SU-DHL-6 (cell line): Measurements from ENCODE around the gene NSMCE1.

ENCODE experiments used
- H2AFZ ChIP-seq: fragments of 200-600 bp; sonication (generic); 2 replicates; pipeline ENCODE4 v1.6.1; 2014; ENCODE audit warnings: low read depth, mild to moderate bottlenecking, moderate library complexity, mixed read lengths, antibody characterized with exemption, low read length; ENCODE audit not compliant: severe bottlenecking
- H3F3A ChIP-seq: fragments of 200-600 bp; shearing (Covaris generic); 2 replicates; pipeline ENCODE4 v1.6.0; 2016; ENCODE audit warnings: antibody characterized with exemption, mild to moderate bottlenecking; ENCODE audit not compliant: insufficient read depth
- H3K27ac ChIP-seq: fragments of 200-600 bp; sonication (generic); 2 replicates; pipeline ENCODE4 v1.5.1; 2016; ENCODE audit warnings: low read depth, mild to moderate bottlenecking, low read length, moderate library complexity, mixed read lengths
- H3K27me3 ChIP-seq: fragments of 200-600 bp; sonication (generic), shearing (Covaris generic); 2 replicates; pipeline ENCODE4 v1.6.0; 2014; ENCODE audit warnings: mild to moderate bottlenecking, low read length
- H3K36me3 ChIP-seq: fragments of 200-600 bp; sonication (generic); 2 replicates; pipeline ENCODE4 v1.6.1; 2014; ENCODE audit warnings: mild to moderate bottlenecking, low read length, mixed read lengths
- H3K4me2 ChIP-seq: fragments of 300-600, 200-600 bp; shearing (Covaris generic), sonication (generic); 2 replicates; pipeline ENCODE4 v1.6.0; 2014; ENCODE audit warnings: low read length, low read depth, mild to moderate bottlenecking; ENCODE audit not compliant: poor library complexity, severe bottlenecking
- H3K4me3 ChIP-seq: fragments of 200-600 bp; sonication (generic); 2 replicates; pipeline ENCODE4 v1.5.1; 2014; ENCODE audit warnings: antibody characterized with exemption, low read length, mild to moderate bottlenecking, mixed read lengths; ENCODE audit not compliant: insufficient read depth, poor library complexity, severe bottlenecking
- H3K79me2 ChIP-seq: fragments of 200-600 bp; sonication (generic); 2 replicates; pipeline ENCODE4 v1.6.1; 2014; ENCODE audit warnings: mild to moderate bottlenecking, low read length, moderate library complexity; ENCODE audit not compliant: insufficient read depth
- H3K9ac ChIP-seq: fragments of 200-600 bp; sonication (generic); 2 replicates; pipeline ENCODE4 v1.7.0; 2014; ENCODE audit warnings: mild to moderate bottlenecking, low read length
- H3K9me2 ChIP-seq: fragments of 200-600 bp; sonication (generic); replicated peaks from 2 replicates; pipeline ENCODE4 v1.6.1; 2014; ENCODE audit warnings: low read length; ENCODE audit not compliant: insufficient read depth
- H3K9me3 ChIP-seq: fragments of 200-600 bp; sonication (generic); 2 replicates; pipeline ENCODE4 v1.6.1; 2014; ENCODE audit warnings: low read length, mixed read lengths; ENCODE audit not compliant: insufficient read depth
- H4K20me1 ChIP-seq: fragments of 200-600 bp; sonication (generic); 2 replicates; pipeline ENCODE4 v1.6.1; 2014; ENCODE audit warnings: low read depth, mild to moderate bottlenecking, antibody characterized with exemption, low read length, moderate library complexity, mixed read lengths
- EZH2phosphoT487 ChIP-seq: fragments of 200-600 bp; sonication (generic), shearing (Covaris generic); conservative IDR thresholded peaks from 2 replicates; pipeline ENCODE4 v1.6.1; 2018; ENCODE audit warnings: mild to moderate bottlenecking, antibody characterized with exemption, low read length, moderate library complexity, mixed read lengths
- TF ChIP-seq, protein P1 (sequence below): fragments of 200-600 bp; sonication (generic); IDR thresholded peaks from one replicate; pipeline ENCODE4 v1.5.1; 2017; ENCODE audit warnings: antibody characterized with exemption, mild to moderate bottlenecking, low read length, moderate library complexity; ENCODE audit not compliant: insufficient read depth, poor library complexity, severe bottlenecking

Gene NSMCE1

DNA sequence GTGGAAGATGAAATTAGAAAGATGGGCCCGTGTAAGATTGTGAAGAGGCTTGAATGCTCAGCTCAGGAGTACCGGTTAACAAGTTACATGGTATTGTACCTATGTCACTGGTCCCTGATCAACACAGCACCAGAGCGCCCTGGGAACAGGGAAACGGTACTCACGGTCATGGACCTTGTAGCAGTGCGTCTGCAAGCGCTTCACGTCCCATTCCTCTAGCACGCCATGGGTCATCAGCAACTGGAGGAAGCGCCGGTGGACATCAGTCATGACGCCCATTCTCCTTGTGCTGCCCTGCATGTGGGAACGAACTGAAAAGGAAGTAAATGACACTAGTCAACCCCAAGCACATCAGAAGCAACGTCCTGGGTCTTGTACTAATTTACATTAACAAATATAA, 11.3 kb downstream of the NSMCE1 start:
- Histone ChIP-seq H3K4me3 (no peak overlapping the region), H3K9me2 (no peaks in the 10 kb centered on the region), H3K79me2 (no peaks in the 10 kb centered on the region), H2AFZ (no peak overlapping the region), H3K9ac (no peak overlapping the region), H4K20me1 (no peaks in the 10 kb centered on the region), H3K4me2 (no peak overlapping the region), H3F3A (no peaks in the 10 kb centered on the region), H3K27me3 (no peaks in the 10 kb centered on the region), H3K36me3 (no peaks in the 10 kb centered on the region), H3K27ac (no peak overlapping the region), H3K9me3 (no peaks in the 10 kb centered on the region)
- no peak for TF ChIP-seq EZH2phosphoT487
- TF ChIP-seq, protein P1, sequence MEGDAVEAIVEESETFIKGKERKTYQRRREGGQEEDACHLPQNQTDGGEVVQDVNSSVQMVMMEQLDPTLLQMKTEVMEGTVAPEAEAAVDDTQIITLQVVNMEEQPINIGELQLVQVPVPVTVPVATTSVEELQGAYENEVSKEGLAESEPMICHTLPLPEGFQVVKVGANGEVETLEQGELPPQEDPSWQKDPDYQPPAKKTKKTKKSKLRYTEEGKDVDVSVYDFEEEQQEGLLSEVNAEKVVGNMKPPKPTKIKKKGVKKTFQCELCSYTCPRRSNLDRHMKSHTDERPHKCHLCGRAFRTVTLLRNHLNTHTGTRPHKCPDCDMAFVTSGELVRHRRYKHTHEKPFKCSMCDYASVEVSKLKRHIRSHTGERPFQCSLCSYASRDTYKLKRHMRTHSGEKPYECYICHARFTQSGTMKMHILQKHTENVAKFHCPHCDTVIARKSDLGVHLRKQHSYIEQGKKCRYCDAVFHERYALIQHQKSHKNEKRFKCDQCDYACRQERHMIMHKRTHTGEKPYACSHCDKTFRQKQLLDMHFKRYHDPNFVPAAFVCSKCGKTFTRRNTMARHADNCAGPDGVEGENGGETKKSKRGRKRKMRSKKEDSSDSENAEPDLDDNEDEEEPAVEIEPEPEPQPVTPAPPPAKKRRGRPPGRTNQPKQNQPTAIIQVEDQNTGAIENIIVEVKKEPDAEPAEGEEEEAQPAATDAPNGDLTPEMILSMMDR, result no peak

DNA sequence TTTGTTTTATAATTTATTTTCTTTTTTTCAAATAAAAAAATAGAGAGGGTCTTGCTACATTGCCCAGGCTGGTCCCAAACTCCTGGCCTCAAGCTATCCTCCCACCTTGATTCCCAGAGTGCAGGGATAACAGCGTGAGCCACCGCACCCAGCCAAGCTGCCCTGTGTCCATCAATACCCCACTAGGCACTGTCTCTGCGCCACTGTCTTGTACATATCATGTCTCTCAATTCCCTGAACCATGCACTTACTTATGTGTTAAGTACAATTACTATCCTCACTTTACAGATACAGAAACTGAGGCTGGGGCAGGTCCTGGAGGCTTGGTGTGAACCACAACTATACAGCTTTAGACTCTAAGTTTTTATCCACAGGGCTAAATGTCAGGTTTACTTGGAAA, 11.7 kb downstream of the NSMCE1 start:
- no peaks in the 10 kb centered on the region for H4K20me1 ChIP-seq
- H3K9me2 ChIP-seq, result no peaks in the 10 kb centered on the region
- no peak overlapping the region for H3K27ac ChIP-seq
- TF ChIP-seq, protein P1, result no peak
- no peak for TF ChIP-seq EZH2phosphoT487
- no peak overlapping the region for H2AFZ ChIP-seq
- H3K4me2 ChIP-seq, result no peak overlapping the region
- H3K27me3 ChIP-seq, result no peaks in the 10 kb centered on the region
- no peaks in the 10 kb centered on the region for H3F3A ChIP-seq
- H3K9ac ChIP-seq, result no peak overlapping the region
- H3K36me3 ChIP-seq, result no peaks in the 10 kb centered on the region
- H3K79me2 ChIP-seq, result no peaks in the 10 kb centered on the region
- no peak overlapping the region for H3K4me3 ChIP-seq
- no peaks in the 10 kb centered on the region for H3K9me3 ChIP-seq

DNA sequence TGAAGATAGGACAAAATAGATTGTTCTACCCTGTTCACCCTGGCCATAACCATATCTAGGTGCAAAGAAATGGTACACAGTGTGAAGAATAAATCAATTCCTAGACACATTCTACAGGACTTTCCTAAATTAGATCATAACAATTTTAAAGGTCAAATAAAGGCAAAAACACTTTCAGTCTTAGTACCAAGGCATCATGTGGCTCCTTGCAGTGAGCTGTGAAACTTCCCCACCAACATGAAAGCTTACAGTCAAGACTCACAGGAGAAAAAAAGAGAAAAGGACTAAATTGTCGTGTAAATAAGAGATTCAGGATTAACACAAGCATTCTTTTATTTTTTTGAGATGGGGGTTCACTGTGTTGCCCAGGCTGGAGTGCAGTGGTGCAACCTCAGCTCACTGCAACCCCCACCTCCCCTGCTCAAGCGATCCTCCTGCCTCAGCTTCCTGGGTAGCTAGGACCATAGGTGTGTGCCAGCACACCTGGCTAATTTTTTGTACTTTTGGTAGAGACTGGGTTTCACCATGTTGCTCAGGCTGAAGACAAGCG, 14.2 kb downstream of the NSMCE1 start:
- Histone ChIP-seq H3K9me3 (no peaks in the 10 kb centered on the region), H3K4me3 (no peak overlapping the region), H3K36me3 (no peaks in the 10 kb centered on the region), H2AFZ (no peak overlapping the region), H3K27ac (no peak overlapping the region), H3K4me2 (no peak overlapping the region), H3K27me3 (no peaks in the 10 kb centered on the region), H3K9ac (no peak overlapping the region), H3K9me2 (no peaks in the 10 kb centered on the region), H4K20me1 (no peaks in the 10 kb centered on the region), H3F3A (no peaks in the 10 kb centered on the region), H3K79me2 (no peaks in the 10 kb centered on the region)
- TF ChIP-seq, protein P1, result no peak
- TF ChIP-seq EZH2phosphoT487, result no peak
